Esophagus squamous epithelium (tissue), 4 donors: ENCODE data around the gene SLC35A1.

ENCODE experiments used
- POLR2A ChIP-seq, 4 donors: fragments of 450-650 bp; IDR thresholded peaks; one replicate each; pipeline ENCODE4 v1.6.1; 2017; ENCODE audit warnings: antibody characterized with exemption in 4 of 4, mild to moderate bottlenecking in 4 of 4, moderate library complexity in 3 of 4
- TF ChIP-seq, protein P1 (sequence below), 6 experiments: fragments of 450-650 bp in 4 of 6; fragments of 200-600 bp in 2 of 6; sonication (generic) in 2 of 6; IDR thresholded peaks; one replicate each; pipeline ENCODE4 v1.5.1; 2016 to 2019; ENCODE audit warnings: antibody characterized with exemption in 6 of 6, mild to moderate bottlenecking in 4 of 6, moderate library complexity in 4 of 6

DNA sequence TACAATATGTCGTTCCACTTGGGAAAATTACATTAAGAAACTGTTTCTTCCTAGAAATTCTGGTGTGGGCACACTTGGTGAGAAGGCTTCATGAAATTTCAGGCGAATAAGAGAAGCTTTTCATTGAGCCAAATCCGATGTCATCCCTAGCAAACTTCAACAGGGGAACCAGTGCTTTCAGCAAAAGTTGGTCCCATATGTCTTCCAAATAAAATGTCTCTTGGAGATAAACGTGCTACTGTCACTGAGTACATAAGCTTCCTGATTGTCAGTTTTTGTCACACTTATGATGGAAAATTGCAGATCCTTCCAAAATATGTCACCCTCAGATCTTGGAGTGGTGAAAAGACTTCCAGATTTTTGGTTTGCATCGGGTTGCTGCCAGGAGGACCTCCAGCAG is 31.1 kb upstream of the SLC35A1 start:
- TF ChIP-seq, protein P1, sequence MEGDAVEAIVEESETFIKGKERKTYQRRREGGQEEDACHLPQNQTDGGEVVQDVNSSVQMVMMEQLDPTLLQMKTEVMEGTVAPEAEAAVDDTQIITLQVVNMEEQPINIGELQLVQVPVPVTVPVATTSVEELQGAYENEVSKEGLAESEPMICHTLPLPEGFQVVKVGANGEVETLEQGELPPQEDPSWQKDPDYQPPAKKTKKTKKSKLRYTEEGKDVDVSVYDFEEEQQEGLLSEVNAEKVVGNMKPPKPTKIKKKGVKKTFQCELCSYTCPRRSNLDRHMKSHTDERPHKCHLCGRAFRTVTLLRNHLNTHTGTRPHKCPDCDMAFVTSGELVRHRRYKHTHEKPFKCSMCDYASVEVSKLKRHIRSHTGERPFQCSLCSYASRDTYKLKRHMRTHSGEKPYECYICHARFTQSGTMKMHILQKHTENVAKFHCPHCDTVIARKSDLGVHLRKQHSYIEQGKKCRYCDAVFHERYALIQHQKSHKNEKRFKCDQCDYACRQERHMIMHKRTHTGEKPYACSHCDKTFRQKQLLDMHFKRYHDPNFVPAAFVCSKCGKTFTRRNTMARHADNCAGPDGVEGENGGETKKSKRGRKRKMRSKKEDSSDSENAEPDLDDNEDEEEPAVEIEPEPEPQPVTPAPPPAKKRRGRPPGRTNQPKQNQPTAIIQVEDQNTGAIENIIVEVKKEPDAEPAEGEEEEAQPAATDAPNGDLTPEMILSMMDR (IDR thresholded peaks at IDR 0.05): no peak
- TF ChIP-seq POLR2A (IDR thresholded peaks at IDR 0.05): no peak
